Erythroblast (primary cell): ENCODE data around the gene NFE2L3.

Experiments
- GATA1 ChIP-seq: IDR thresholded peaks from 2 replicates; pipeline ENCODE4 v1.6.1; 2011; ENCODE audit warnings: low read depth, mild to moderate bottlenecking, control low read depth, low read length, moderate library complexity
- POLR2A ChIP-seq: IDR thresholded peaks from 2 replicates; pipeline ENCODE4 v1.6.1; 2011; ENCODE audit warnings: mild to moderate bottlenecking, low read length

DNA sequence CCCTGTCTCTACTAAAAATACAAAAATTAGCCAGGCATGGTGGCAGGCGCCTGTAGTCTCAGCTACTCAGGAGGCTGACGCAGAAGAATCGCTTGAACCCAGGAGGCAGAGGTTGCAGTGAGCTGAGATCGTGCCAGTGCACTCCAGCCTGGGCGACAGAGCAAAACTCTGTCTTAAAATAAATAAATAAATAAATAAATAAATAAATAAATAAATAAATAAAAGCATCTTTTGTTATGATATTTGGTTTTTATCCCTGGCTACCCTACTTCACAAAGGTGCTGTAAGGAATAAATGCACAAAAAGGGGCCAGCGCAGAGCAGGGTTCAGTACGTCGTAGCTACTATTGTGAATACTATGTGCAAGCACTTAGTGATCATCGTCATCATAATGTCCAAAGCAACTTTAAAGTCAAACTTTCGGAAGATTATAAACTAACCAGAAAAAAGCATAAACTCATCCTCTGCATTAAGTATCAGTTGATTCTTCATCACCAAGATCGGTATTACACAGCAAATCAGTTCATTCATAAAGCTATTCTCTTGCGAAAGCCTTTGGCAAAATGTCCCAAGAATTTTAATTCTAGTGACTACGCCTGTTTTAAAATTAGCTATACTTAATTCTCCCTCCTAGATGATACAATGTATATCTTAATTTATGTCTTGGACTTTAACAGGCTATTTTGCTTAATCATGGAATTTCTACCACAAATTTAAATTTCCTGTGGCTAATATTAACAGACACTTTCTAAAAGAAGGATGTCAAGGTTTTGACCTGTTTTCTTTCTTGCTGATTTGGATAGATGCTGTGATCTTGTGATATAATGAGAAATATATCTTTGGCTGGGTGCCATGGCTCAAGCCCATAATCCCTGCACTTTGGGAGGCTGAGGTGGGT is 7.6 kb upstream of the NFE2L3 start:
- TF ChIP-seq POLR2A, result no peak
- TF ChIP-seq GATA1, result no peak
